G401 (cell line): Measurements from ENCODE around the gene PRDM16. TPM values are rescaled to one million over a fixed set of nuclear protein-coding genes. Genes with fewer than 3 reads are reported as not detected.
A peak's percentile ranks its signal among the peaks of the same experiment; 100 is the strongest.

ENCODE experiments used
- DNase-seq: peaks from one replicate; pipeline ENCODE4 v3.0.0-alpha.2; 2015; ENCODE audit warnings: low spot score
- in situ Hi-C: cut with HindIII; loops from 2 replicates; pipeline ENCODE4 v1.10.0; 2016; ENCODE audit warnings: low sequenced_read_pairs, mixed read lengths
- total RNA-seq: library from RNA; depleted of rRNA; stranded (reverse); fragments of >200 nt; shearing (Covaris generic); gene quantifications from 2 replicates; pipeline ENCODE4 v1.2.3, GENCODE V29; 2014

PRDM16 gene
- total RNA-seq, 1 experiment from 2014 or later, result 2.8 TPM

DNA sequence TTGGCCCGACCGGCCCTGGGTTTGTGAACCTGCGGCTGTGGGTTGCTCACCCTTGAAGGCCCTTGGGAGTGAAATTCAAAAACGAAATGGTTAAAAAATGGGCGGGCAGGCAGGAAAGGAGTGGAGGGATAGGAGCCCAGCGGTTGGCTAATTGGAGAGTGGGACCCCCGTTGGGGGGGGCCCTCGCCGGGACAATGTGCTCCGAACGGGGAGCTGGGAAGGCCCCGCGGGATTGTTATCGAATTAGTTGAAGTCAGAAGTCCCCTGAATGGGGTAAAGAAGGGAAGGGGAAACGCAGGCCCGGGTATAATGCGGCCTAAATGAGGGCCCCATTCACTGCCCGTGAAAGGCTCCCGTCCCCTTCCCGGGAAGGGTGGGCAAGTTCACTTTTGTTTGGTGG is 135.7 kb downstream of the PRDM16 start:
- DNase-seq, result no peak
- in situ Hi-C loops, result no loop called here

DNA sequence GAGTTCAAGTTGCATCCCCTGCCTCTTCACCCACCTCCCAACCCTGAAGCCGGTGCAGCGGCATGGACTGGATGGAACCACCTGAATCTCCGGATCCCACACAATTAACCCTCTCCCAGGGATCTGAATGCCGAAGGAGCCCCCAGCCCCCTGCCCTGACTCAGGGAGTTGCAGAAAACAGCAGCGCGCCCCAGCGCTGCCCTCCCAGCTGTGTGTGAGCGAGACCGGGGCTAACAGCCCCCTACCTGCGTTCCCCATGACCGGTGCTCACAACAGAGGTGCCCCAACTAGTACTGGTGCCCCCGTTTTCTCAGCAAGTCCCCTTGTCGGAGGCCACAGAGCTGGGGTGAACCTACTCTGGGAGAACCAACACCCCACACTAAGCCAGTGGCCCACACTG is 136.8 kb downstream of the PRDM16 start:
- in situ Hi-C loops, result no loop called here
- DNase-seq, result no peak

DNA sequence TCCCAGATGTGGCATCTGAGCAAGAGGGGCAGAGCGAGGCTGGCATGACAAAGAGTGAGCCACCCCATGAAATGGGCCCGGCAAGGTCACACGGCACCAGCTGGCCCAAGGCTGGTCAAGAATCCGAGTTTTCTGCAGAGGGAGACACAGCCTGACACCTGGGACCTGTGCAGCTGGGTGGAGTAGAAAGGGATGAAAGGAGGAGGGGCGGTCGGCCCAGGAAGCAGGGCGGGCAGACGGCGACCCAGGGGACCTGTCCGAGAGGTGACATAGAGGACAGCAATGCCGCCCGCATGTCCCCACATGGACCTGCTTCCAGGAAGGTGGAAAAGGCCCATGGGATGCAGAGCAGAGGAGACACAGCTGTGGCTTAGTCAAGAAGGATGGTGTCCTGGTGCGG is 137.7 kb downstream of the PRDM16 start:
- no peak for DNase-seq
- in situ Hi-C loops, result no loop called here

DNA sequence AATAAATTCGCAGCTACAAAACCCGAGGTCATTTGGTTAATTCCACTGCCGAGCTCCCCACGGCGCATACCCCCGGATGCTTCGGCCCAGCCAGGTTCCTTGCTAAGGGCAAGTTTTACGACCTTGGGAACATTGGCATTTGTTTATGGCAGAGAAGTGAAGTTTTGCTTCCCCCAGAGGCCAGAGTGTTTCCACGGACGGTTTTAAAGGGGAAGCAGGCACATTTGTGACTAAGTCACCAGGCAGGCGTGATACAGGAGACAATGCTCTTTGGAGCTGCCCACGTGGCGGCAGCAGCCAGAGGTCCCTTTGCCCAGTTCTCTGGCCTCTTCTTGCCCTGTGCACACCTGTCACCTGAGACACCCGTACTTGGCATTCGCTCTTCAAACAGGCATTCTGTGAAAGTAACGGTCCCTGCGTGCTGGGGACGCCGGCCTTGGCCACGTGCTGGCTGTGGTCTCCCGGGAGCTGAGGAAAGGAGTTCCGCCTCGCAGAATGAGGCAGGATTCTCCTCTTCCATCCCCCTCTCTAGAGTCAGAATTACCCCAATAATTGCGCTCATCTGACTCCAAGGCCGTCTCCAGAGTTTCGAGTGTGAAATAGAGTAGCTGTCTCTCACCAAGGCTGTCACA is 138.3 kb downstream of the PRDM16 start:
- in situ Hi-C loops, result no loop called here
- no peak for DNase-seq

DNA sequence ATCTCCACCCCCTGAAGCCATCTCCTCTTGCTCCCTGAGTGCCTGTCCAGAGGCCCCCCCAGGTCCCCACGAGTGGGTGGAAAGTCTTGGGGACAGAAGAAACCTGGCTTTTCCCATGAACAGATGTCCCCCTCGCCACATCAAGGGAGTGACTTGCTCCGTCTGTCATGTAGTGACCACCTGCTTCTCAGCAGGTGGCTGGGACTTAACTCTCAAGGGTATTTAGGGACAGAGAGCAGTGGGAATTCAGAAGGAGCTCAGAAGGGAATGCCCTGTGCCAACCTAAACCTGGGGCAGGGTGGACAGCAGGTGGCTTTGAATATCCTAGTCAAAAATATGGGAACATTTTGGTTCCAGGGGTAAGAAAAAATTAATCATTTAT is 139.8 kb downstream of the PRDM16 start:
- in situ Hi-C loops, result no loop called here
- no peak for DNase-seq

DNA sequence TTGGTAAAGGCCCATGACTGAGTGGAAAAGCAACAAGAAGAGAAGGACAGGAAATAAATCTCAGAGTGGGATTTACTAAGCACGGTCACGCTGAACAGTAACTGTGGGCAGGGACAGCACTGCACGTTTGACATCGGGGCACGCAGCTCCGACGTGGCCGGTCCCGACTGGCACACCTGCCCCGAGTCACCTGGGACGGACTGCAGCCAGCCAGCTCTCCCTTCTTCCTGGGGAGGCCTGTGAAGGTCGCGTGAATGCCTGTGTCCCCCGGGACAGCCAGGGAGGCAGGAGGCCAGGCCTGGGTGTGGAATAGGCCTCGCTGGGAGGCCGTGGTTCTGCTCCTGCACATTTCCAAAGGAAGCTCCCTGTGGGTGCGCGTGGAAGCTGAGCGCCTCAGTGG is 140.2 kb downstream of the PRDM16 start:
- in situ Hi-C loops, result no loop called here
- DNase-seq, result no peak

DNA sequence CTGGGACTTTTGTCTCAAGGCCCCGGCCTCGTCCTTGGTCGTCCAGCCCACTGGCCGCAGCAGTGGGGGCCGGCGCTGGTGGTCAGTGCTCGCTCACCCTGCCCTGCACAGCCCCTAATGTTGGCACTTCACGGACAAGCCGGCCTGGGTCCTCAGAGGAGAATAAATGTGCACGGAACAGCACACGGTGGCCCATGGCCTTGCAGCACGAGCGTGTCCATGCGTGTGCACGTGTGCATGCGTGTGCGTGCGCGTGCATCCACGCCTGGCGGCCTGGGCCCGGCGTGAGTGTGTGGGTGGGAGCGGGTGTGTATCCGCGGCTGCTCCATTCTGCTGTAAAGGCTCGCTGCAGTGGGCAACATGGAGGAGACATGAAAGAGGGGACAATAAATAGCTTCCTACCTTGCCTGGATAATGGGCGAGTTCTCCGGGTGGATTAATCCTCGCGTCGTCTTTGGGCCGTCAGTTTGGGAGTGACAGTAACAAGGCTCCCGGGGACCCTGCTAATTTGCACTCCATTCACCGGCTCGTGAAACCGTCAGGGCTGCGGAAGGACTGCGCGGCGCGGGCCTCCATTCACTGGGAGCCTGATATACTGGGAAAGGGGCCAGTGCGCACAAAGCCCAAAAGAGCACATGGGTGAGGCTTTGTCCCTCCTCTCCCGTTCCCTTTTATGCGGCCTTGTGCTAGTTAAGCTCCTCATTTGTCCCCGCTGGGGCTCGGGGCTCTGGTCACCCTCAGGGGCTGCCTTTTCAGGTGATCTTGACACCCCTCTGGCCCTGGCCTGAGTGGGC is 142.8 kb downstream of the PRDM16 start:
- DNase-seq, result peak; percentile 15
- in situ Hi-C loops, result no loop called here

DNA sequence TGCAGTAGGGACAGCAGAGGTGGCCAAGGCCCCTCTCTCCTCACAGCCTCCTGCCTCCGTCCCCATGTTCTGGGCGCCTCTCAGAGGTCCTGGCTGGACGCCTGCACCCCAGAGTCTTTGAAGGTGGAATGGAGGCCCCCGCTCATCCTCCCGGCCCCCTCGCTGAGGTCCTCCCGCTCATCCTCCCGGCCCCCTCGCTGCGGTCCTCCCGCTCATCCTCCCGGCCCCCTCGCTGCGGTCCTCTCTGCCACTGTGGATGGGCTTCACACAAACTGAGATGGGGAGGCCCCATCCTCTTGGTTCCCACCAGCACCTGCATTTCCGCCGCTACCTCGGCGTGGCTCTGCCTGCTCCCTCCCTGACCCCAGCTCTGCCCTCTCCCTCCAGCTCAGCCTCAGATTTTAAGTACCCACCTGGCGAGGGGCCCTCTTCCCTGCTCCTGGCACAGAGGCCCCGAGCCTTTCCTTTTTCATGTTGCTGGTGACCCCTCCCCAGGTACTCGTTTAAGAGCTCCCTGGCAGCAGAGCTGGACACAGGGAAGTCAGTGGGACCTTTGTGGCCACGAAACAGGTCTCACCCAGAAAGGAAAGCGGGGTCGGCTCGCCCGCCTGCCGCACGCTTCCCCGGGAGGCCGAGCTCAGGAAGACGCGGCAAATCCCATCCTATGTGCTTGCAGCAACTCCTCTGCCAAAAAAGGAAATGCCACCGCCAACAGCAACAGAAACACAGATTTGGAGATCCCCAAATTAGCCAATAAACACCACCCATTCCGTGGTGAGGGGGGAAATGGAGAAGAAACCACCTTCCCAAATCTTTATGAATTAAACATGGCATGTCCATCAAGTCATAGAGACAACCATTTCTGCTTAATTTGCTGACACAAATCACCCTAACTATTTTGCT is 143.7 kb downstream of the PRDM16 start:
- DNase-seq, result no peak
- in situ Hi-C loops, result no loop called here

DNA sequence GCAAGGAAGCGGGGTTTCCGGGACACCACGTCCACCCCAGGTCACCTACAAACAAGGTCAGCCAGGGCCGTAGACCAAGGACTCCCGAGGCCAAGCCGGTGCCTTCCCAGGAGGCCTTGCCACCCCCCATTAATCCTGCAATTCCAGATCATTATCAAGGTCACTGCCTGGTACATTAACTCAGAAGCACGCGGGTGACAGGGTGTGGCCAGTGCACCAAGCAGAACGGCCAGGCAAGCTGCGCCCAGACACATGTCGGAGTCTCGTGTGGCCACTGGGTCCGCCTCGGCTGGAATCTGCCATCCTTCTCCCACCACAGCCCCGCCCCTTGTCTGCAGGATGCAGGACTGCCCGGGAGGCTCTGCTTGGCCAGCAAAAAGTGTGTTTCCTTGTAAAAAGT is 144.7 kb downstream of the PRDM16 start:
- in situ Hi-C loops, result no loop called here
- DNase-seq, result no peak

DNA sequence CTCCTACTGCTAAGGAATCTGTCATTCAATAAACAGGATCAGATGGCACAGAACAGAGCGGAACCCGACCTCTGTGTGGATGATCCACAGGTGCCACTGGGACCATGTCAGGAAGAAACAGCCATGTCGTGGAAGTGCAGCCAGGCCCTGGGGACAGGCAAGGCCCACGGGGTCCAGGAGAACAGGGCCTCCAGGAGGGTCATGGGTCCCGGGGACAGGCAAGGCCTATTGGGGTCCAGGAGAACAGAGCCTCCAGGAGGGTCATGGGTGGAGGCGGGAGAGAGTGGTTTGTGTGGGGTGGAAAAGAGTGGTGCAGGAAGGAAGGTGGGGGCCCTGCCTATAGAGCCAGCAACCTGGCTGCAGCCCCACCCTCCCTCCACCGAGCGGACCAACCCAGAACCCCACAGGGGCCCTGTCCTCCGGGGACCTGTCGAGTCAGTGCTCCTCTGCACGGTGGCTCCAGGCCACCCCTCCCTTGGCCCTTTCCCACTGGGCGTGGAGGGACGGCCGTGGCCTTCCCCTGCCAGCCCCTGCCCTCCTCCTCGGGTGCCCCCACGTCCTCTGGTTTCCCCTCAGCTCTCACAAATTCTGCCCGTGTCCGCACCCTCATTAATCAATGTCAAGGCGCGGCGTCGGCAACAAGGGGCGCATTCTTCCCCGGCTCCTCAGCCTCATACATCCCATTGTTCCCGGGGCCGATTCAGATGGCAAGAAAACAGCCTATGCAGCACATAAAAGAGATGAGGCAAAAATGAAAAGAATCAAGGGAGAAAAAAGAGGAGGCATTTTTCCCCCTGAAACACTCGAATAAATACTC is 146.4 kb downstream of the PRDM16 start:
- no peak for DNase-seq
- in situ Hi-C loops, result no loop called here

DNA sequence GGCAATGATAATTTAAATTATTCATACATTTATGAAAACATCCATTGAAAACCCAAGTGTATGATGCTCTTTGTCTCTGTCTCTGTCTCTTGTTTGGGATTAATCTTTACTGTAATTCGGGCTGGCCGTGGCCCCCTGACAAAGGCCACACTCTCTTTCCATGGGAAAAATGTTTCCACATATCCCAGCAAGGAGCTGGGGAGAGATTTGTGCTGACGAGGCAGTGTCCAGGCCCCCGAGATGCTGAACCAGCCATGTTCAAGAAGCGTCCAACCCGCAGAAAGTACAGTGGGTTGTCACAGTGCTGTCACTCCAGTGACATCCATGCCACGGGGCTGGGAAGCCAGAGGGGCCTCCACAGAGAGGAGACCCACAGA is 147.0 kb downstream of the PRDM16 start:
- in situ Hi-C loops, result no loop called here
- DNase-seq, result no peak

DNA sequence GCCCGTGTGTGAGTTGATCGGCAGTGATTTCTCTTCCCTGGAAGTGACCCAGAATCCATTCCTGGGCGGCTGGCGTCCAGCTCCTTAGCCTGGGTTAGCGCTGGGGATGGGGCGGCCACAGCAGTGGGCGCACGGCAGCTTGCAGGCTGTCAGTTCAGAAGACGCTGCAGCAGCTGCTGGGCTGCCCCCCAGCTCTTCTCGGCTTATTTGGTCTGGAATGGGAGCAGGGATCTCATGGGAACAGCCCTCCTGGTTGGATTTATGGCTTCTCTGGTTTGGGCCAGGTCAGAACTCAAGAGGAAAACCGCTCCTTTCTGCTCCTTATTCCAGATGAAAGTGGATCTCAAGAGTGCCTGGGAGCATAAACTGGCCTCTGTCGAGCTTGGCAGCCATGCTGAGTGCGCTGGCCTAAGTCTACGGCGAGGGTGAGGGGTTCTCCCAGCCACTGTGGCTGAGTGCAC is 148.2 kb downstream of the PRDM16 start:
- no peak for DNase-seq
- in situ Hi-C loops, result no loop called here

DNA sequence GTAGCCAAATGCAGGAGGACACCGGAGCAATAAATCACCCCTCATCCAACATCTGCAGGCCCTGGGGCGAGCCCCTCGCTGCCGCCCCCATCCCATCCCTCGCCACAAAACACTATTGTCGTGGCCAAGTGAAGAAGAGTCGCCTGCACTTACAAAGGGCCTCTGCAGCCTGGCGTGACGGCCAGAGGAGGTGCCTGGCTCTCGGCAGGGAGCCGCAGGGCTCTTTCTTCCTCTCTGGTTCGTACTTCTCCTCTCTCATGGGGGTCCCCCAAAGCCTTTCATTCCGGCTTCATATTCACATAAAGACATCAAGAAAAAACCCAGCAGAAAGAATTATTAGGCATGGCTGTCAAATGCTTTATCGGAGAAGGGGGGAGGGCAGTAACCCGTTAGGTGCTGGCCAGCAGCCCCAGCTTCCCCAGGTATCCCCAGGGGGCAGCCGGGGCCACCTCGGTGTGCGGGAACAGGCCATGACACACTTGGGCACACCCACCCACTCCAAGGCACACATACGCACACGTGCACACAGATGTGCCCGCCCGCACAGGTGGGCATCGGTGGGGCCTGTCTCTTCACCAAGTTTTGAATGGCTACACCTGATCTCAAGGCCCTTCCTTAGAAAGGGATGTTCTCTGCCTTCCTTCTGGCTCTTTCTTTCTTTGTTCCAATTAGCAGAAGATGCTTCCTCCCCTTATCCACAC is 149.1 kb downstream of the PRDM16 start:
- in situ Hi-C loops, result no loop called here
- DNase-seq, result no peak

DNA sequence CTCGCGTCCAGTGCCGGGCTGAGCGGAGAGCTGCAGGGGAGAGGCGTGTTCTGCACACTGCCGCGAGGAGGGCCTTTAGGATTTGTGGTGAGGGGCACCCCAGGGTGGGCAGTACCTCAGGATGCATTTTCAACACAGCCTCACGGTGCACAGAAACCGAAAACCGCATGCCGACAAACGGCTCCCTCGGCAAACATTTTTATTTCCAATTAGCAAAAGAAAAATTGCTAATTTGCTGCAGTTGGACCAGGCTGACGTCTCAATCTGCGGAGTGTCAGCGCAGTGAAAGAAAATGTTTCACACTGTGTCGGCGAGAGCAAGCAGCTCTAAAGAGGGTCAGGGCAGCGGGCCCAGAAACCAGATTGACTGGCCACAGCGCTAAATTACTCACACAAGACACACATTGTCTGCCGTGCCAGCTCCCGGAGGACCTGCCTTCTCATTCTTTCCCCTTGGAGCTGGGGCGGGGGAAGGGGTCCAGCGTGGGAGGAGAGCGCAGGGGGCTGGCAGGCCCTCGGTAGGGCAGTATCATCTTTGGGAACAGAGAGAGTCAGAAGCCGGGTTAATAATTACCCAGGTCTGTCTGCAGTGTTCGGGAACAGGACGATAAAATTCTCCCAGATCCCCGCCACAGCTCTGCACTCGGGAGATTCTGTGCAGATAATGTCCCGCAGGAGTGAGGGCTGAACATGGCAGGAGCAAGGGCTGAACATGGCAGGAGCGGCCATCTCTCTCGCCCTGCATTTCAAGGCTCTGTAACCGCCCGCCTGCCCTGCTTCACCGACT is 150.2 kb downstream of the PRDM16 start:
- peak; percentile 63 for DNase-seq
- in situ Hi-C loops, result no loop called here

DNA sequence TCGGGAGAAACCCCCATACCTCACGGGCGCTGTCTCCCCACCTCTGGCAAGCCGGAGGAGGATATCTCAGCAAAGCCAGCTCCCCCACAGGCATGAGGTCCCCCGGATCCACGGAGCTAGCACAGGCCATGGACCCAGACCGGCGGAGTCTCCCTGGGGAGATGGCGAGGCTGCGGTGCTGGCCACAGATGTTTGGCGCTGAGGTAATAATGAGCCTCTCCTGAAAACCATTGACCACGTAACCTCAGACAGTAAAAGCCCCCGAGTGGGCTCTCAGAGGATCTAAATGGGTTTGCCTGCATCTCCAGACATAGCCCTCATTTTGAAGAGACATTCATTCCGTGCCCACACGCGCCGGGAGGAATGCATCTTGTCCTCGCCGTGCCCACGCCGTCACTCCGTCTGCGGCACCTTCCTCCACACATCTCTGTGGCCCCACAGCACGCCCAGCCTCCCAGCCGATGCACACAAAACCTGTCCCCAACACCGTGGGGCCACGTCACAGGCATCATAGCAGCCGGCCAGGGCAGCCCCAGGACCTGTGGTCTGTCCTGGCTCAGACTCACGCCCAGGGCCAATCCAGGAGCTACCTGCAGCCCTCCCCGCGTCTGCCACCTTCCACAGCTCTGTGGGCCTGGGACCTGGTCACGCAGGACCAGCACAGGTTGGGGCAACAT is 150.9 kb downstream of the PRDM16 start:
- in situ Hi-C loops, result no loop called here
- no peak for DNase-seq

DNA sequence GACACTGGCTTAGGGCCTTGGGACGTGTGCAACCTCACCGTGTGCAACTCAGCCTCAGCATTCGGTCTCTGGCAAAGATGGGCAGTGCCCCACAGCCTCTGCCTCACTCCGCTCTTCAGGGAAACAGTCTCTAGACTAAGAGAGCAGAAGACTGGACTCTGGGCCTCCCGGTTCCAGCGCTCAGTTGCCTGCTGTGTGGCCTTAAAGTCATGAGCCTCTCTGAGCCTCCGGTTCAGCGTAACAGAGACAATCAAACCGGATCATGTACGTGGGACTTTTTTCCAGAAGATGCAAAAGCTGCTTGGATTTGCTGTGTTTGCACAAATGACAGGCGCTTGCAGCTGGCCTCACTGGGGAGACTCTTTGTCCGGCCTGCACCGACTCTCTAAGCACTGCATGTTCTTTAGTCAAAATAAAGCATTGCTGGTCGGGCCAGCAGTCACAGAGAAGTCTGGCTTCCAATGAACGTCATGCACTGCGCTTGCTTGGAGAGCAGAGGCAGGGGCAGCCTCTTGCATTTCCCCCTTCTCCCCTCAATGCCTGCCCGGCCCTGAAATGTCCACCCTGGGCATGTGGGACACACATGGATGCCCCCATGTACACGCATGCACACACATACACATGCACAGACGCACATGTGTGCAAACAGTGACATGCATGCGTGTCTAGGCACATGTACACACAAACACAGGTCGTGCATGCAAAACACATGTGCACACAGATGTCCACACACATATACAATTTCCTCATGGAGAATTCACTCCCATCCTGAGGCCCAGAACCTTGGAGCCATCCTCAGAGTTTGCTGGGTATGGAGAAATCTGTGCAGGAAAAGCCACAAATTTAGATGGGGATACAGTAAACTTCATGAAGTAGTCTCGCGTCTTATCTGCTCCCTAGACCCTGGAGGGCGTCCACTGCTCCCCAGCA is 152.4 kb downstream of the PRDM16 start:
- no peak for DNase-seq
- in situ Hi-C loops, result no loop called here
